Natural killer cell treated with Interleukin-12 subunit alpha and Interleukin-12 subunit beta and Interleukin-15 and Interleukin-18, amount 100 ng/mL, for 72 hours (primary cell): ENCODE measurements around the gene RC3H2. TPM values are rescaled to one million over a fixed set of nuclear protein-coding genes. Genes with fewer than 3 reads are reported as not detected.

Experiments
- ATAC-seq, 2 donors: fragments of 150-1000 bp; cut with Tn5 transposase in 1 of 2; sonication (Bioruptor Pico), chemical (Tn5 transposase) in 1 of 2; 2 replicates each; pipeline ENCODE4 v1.10.0; 2021
- DNase-seq: peaks from one replicate; pipeline ENCODE4 v3.0.0; 2022; ENCODE audit warnings: low spot score
- H3K27ac Mint-ChIP-seq, 2 donors: 1 replicate in 1 of 2; 2 replicates in 1 of 2; pipeline ENCODE4 v1.8.0; 2022; ENCODE audit warnings: mixed read lengths in 2 of 2, mild to moderate bottlenecking in 1 of 2, moderate library complexity in 1 of 2
- H3K27me3 Mint-ChIP-seq, 2 donors: 1 replicate in 1 of 2; 2 replicates in 1 of 2; pipeline ENCODE4 v1.8.0; 2022; ENCODE audit warnings: mixed read lengths in 2 of 2
- H3K36me3 Mint-ChIP-seq: one replicate; pipeline ENCODE4 v1.8.0; 2022; ENCODE audit warnings: mixed read lengths
- H3K4me1 Mint-ChIP-seq, 2 donors: 1 replicate in 1 of 2; 2 replicates in 1 of 2; pipeline ENCODE4 v1.8.0; 2022; ENCODE audit warnings: low read depth in 2 of 2, mixed read lengths in 2 of 2, mild to moderate bottlenecking in 1 of 2
- H3K4me3 Mint-ChIP-seq: one replicate; pipeline ENCODE4 v1.8.0; 2022; ENCODE audit warnings: mixed read lengths
- H3K9me3 Mint-ChIP-seq: 2 replicates; pipeline ENCODE4 v1.8.0; 2022; ENCODE audit warnings: mixed read lengths
- total RNA-seq, 2 donors: library from RNA; stranded (reverse); gene quantifications; one replicate each; pipeline ENCODE4 v1.2.3, GENCODE V29; 2022

Gene RC3H2
- 10 to 100 TPM; 45.0 to 57.3 TPM for total RNA-seq

- H3K27me3 Mint-ChIP-seq = no peaks in the 10 kb centered on the region
- peak within 1 kb of the TSS; percentile 91 to 96 for H3K27ac Mint-ChIP-seq
- ATAC-seq = peak; percentile 95 to 97
- peaks cover 12 to 14% of the 10 kb centered on the region in 2 donors for H3K4me1 Mint-ChIP-seq
- H3K4me3 Mint-ChIP-seq = peak within 1 kb of the TSS; percentile 96
- peak; percentile 99 for DNase-seq
- H3K36me3 Mint-ChIP-seq = peaks cover 5% of the 10 kb centered on the region
- no peaks in the 10 kb centered on the region for H3K9me3 Mint-ChIP-seq
Observed at GRCh38 chr9:122904823-122905710, at the start of gene RC3H2. Gene RC3H2 (minus strand): TSS chr9:122905359. CDS start chr9:122897509, 7,850 bp downstream.

GRCh38 chr9:122954253-122954691 lies 49.1 kb upstream of the RC3H2 start:
- Mint-ChIP-seq H3K36me3 (peaks cover 6% of the 10 kb centered on the region), H3K9me3 (no peaks in the 10 kb centered on the region), H3K27ac (no peak overlapping the region), H3K4me3 (no peak overlapping the region), H3K4me1 (peaks cover 5 to 20% of the 10 kb centered on the region in 2 donors), H3K27me3 (no peaks in the 10 kb centered on the region)
- DNase-seq = no peak
- ATAC-seq = no peak

GRCh38 chr9:122951056-122951455 lies 45.9 kb upstream of the RC3H2 start:
- H3K4me1 Mint-ChIP-seq = peaks cover 26 to 32% of the 10 kb centered on the region in 2 donors
- no peak for ATAC-seq

GRCh38 chr9:122950263-122950662 lies 45.1 kb upstream of the RC3H2 start:
- H3K4me3 Mint-ChIP-seq = no peak overlapping the region
- H3K27ac Mint-ChIP-seq = no peak overlapping the region
- H3K36me3 Mint-ChIP-seq = no peaks in the 10 kb centered on the region
- peaks cover 33 to 37% of the 10 kb centered on the region in 2 donors for H3K4me1 Mint-ChIP-seq
- DNase-seq (no peak), ATAC-seq (no peak)
- H3K27me3 Mint-ChIP-seq = no peaks in the 10 kb centered on the region
- no peaks in the 10 kb centered on the region for H3K9me3 Mint-ChIP-seq

More at GRCh38 chr9:122951056-122951455, 45.9 kb upstream of the RC3H2 start:
- Mint-ChIP-seq H3K9me3 (no peaks in the 10 kb centered on the region), H3K4me3 (no peak overlapping the region), H3K27ac (no peak overlapping the region), H3K27me3 (no peaks in the 10 kb centered on the region), H3K36me3 (no peaks in the 10 kb centered on the region)
- DNase-seq = no peak

- Mint-ChIP-seq H3K27ac (no peak overlapping the region), H3K36me3 (no peaks in the 10 kb centered on the region), H3K27me3 (no peaks in the 10 kb centered on the region), H3K4me3 (no peak overlapping the region), H3K4me1 (peaks cover 36% of the 10 kb centered on the region in 2 donors), H3K9me3 (no peaks in the 10 kb centered on the region)
- ATAC-seq (no peak), DNase-seq (no peak)
Observed at GRCh38 chr9:122949696-122950095, 44.5 kb upstream of the RC3H2 start.

- Mint-ChIP-seq H3K4me1 (peaks cover 36% of the 10 kb centered on the region in 2 donors), H3K36me3 (no peaks in the 10 kb centered on the region), H3K27me3 (no peaks in the 10 kb centered on the region), H3K4me3 (peak overlapping the region; percentile 21), H3K27ac (peak overlapping the region; percentile 71 to 77), H3K9me3 (no peaks in the 10 kb centered on the region)
- ATAC-seq = peak; percentile 89 to 91
- DNase-seq = no peak
Observed at GRCh38 chr9:122948313-122948712, 43.2 kb upstream of the RC3H2 start.

GRCh38 chr9:122946461-122947005 lies 41.4 kb upstream of the RC3H2 start:
- peaks cover 41% of the 10 kb centered on the region in 2 donors for H3K4me1 Mint-ChIP-seq

GRCh38 chr9:122944960-122945888 lies 40.1 kb upstream of the RC3H2 start:
- peaks cover 41 to 45% of the 10 kb centered on the region in 2 donors for H3K4me1 Mint-ChIP-seq

More at GRCh38 chr9:122946461-122947005, 41.4 kb upstream of the RC3H2 start:
- Mint-ChIP-seq H3K36me3 (peaks cover 5% of the 10 kb centered on the region), H3K27me3 (no peaks in the 10 kb centered on the region), H3K4me3 (no peak overlapping the region), H3K9me3 (no peaks in the 10 kb centered on the region), H3K27ac (peak overlapping the region; percentile 71 to 77)
- no peak for ATAC-seq
- no peak for DNase-seq

GRCh38 chr9:122941582-122942234 lies 36.5 kb upstream of the RC3H2 start:
- peaks cover 20 to 24% of the 10 kb centered on the region in 2 donors for H3K4me1 Mint-ChIP-seq
- peak overlapping the region; percentile 95 for H3K4me3 Mint-ChIP-seq
- ATAC-seq = no peak

More at GRCh38 chr9:122944960-122945888, 40.1 kb upstream of the RC3H2 start:
- no peaks in the 10 kb centered on the region for H3K9me3 Mint-ChIP-seq
- DNase-seq = no peak
- peaks cover 7% of the 10 kb centered on the region for H3K36me3 Mint-ChIP-seq
- H3K27me3 Mint-ChIP-seq = no peaks in the 10 kb centered on the region
- no peak for ATAC-seq
- peak overlapping the region in 1 of 2 donors; percentile 60 for H3K27ac Mint-ChIP-seq
- no peak overlapping the region for H3K4me3 Mint-ChIP-seq

GRCh38 chr9:122940749-122941581 lies 35.8 kb upstream of the RC3H2 start, which contains the start of gene RABGAP1:
Gene RABGAP1 (plus strand): TSS chr9:122941020. CDS start chr9:122957060, 16,040 bp downstream.
- peak; percentile 99 for ATAC-seq
- Mint-ChIP-seq H3K4me1 (peaks cover 24 to 26% of the 10 kb centered on the region in 2 donors), H3K4me3 (peak within 1 kb of the TSS; percentile 95), H3K36me3 (peaks cover 12% of the 10 kb centered on the region), H3K27ac (peak within 1 kb of the TSS; percentile 90 to 91), H3K27me3 (no peaks in the 10 kb centered on the region), H3K9me3 (no peaks in the 10 kb centered on the region)
- DNase-seq = peak; percentile 98

More at GRCh38 chr9:122941582-122942234, 36.5 kb upstream of the RC3H2 start:
- H3K27me3 Mint-ChIP-seq = no peaks in the 10 kb centered on the region
- H3K9me3 Mint-ChIP-seq = no peaks in the 10 kb centered on the region
- DNase-seq = no peak
- peak overlapping the region; percentile 90 to 91 for H3K27ac Mint-ChIP-seq
- H3K36me3 Mint-ChIP-seq = peaks cover 12% of the 10 kb centered on the region

- Mint-ChIP-seq H3K4me1 (peaks cover 20 to 25% of the 10 kb centered on the region in 2 donors), H3K27ac (peak overlapping the region; percentile 90 to 91), H3K27me3 (no peaks in the 10 kb centered on the region), H3K36me3 (peaks cover 12% of the 10 kb centered on the region), H3K4me3 (peak overlapping the region; percentile 95), H3K9me3 (no peaks in the 10 kb centered on the region)
- DNase-seq = no peak
- no peak for ATAC-seq
Observed at GRCh38 chr9:122940454-122940748, 35.2 kb upstream of the RC3H2 start.

- Mint-ChIP-seq H3K4me3 (peak overlapping the region; percentile 26), H3K27ac (peak overlapping the region in 1 of 2 donors; percentile 3)
Observed at GRCh38 chr9:122939601-122940000, 34.4 kb upstream of the RC3H2 start.

More at GRCh38 chr9:122939601-122940000, 34.4 kb upstream of the RC3H2 start:
- no peak for DNase-seq
- ATAC-seq = no peak
- no peaks in the 10 kb centered on the region for H3K9me3 Mint-ChIP-seq
- peaks cover 17 to 26% of the 10 kb centered on the region in 2 donors for H3K4me1 Mint-ChIP-seq
- H3K27me3 Mint-ChIP-seq = no peaks in the 10 kb centered on the region
- peaks cover 12% of the 10 kb centered on the region for H3K36me3 Mint-ChIP-seq
